NCI-H2029 (cell line): ENCODE measurements around the gene TMED10.

Source experiments
- DNase-seq: peaks from one replicate; lab custom pipeline; 2025; lab: John Stamatoyannopoulos, UW

The TMED10 gene

GRCh38 chr14:75084513-75084912 lies 91.9 kb downstream of the TMED10 start:
- no peak for DNase-seq

- no peak for DNase-seq
Measured at GRCh38 chr14:75083271-75083670, 93.1 kb downstream of the TMED10 start.

GRCh38 chr14:75081660-75082229 lies 94.7 kb downstream of the TMED10 start:
- no peak for DNase-seq
